GM12873 (cell line): ENCODE data around the gene FADD.
A peak's percentile ranks its signal among the peaks of the same experiment; 100 is the strongest.

Experiments
- TF ChIP-seq, protein P1 (sequence below): IDR thresholded peaks from 2 replicates; pipeline ENCODE4 v1.5.1; 2012; ENCODE audit warnings: low read depth, mild to moderate bottlenecking, moderate library complexity, low read length, control low read depth; ENCODE audit not compliant: insufficient read depth; ENCODE audit errors: missing control alignments

The FADD gene

DNA sequence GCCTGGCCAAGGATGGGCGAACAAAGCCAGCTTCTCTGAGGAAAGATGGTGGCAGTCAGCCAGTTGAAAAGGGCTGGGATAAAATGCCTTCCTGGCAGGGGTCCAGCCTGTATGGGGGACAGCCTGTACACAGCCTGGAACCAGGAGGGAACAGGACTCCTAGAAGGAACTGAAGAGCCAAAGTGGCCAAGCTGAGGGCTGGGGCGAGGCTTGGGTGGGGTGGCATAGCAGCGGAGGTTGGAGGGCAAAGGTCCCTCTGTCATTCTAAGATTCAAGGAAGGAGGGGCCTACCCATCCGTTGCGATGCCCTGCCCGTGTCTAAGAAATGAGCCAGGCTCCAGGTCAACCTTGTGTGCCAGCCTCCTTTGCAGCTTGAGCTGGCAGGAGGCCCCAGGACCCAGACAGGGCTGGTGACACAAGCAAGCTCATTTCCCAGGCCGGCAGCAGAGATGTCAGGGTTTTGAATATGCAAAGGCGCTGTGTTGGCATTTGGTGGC is 22.6 kb downstream of the FADD start:
- TF ChIP-seq, protein P1, sequence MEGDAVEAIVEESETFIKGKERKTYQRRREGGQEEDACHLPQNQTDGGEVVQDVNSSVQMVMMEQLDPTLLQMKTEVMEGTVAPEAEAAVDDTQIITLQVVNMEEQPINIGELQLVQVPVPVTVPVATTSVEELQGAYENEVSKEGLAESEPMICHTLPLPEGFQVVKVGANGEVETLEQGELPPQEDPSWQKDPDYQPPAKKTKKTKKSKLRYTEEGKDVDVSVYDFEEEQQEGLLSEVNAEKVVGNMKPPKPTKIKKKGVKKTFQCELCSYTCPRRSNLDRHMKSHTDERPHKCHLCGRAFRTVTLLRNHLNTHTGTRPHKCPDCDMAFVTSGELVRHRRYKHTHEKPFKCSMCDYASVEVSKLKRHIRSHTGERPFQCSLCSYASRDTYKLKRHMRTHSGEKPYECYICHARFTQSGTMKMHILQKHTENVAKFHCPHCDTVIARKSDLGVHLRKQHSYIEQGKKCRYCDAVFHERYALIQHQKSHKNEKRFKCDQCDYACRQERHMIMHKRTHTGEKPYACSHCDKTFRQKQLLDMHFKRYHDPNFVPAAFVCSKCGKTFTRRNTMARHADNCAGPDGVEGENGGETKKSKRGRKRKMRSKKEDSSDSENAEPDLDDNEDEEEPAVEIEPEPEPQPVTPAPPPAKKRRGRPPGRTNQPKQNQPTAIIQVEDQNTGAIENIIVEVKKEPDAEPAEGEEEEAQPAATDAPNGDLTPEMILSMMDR = no peak

DNA sequence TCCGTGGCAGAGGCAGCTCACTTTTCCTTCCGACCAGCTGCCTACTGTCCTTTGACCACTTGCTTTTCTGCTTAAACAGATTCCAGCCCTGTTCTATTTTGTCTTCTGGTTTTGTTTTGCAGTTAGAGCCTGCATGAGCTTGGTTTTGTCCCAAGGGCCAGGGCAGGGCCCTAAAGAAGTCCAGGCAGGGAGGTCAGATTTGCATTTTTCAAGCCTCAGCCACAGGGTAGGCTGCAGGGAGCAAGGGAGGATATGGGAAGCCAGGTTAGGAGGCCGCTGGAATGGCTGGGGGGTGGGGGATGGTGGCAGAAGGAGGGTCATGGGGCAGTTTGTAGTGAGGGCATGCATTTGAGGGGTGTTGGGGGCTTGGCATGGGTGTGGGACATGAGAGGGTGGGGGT is 23.1 kb downstream of the FADD start:
- TF ChIP-seq, protein P1 = no peak

DNA sequence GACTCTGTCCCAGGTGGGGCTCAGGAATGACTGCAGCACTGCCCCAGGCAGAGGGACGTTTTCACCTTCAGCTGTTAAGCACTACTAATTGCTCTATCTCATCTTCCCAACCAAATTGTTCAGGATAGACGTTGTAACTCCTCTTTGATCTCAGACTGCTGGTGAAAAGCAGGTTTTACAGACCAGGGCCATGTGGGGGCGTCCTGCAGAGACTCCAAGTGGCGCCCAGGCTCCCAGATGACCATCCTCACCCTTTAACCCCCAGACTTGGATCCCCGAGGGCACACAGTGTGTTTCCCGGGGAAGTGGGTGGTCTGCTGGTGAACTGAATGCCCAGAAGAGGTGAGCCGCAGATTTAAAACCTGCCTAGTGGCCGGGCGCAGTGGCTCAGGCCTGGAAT is 23.9 kb downstream of the FADD start:
- TF ChIP-seq, protein P1 = peak; percentile 64

DNA sequence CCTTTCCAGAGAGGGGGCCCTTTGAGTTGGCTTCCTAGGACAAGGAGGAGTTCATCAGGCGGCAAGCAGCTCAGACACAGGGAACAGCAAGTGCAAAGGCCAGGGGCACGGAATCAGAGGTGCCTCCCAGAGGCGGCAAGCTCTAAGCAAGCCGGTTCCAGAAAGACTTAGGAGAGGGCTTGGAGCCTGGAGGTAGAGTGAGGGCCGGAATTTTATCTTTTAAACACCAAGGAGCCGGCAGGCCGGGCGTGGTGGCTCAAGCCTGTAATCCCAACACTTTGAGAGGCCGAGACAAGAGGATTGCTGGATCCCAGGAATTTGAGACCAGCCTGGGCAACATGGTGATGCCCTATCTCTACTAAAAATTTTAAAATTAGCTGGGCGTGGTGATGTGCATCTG is 26.6 kb downstream of the FADD start:
- TF ChIP-seq, protein P1 = no peak

DNA sequence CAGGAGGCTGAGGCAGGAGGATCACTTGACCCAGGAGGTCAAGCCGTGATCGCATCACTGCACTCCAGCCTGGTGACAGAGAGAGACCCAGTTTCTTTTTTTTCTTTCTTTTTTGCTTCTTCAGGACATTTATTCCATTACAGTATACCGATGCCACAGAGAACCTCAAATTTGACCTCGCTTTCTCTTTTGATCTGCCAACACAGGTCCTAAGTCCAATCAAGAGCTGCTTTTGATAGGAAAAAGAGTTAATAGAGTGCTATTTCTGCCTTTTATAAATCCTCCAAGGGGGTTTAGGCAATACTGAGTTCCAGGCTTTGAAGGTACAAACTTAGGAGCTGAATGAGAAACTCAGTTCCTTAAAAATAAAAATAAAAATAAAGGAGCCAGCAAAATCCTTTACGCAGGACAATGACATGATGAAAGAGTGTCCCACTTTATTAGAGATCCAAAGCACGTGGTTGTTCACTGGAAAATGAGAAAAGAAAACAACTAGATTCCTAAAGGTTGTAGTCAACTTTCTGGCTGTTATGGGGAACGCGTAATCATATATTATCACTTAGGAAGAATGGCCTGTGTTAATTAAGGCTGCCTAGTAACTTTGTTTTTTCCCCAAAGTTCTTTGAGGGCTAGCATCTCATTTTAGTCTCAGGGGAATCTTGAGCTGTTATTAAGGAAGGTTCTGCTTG is 27.2 kb downstream of the FADD start:
- TF ChIP-seq, protein P1 = no peak

DNA sequence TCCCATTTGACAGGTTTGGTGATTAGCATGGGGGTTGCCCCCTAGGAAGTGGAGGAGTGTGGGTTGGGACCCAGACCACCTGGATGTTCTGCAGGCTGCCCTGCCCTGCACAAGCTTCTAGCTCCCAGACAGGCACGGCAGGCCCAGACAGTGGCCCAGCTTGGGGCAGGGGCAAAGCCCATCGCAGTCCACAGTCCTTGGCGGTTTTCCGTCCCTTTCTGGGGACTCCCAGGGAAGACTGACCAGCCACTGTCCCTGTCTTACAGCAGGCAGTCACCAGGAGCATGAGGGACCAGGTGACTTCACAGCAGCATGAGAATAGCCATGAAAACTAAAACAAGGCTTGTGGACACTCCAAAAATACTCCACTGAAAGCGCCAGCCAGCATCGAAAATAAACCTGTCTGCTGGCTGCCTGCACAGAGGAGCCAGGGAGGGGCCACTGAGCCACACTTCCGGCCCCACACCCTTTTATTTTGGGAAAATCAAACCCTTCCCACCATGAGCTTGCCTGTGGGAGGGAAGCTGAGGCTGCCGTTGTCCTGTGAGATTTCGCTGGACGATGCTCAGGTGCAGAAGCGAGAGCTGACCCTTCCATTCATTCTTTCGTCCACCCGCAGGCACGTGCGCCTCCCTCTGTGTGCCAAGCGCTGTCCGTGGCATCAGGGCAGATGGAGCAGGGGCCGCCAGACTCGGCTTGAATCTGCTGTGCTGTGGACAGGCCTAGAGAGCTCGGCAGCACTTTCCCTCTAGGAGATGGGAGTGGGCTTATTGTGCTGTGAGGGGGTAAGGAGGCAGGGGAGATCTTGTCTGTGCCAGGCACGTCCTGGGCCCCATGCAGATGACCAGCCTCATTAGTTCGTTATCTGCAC is 28.0 kb downstream of the FADD start:
- TF ChIP-seq, protein P1 = no peak

DNA sequence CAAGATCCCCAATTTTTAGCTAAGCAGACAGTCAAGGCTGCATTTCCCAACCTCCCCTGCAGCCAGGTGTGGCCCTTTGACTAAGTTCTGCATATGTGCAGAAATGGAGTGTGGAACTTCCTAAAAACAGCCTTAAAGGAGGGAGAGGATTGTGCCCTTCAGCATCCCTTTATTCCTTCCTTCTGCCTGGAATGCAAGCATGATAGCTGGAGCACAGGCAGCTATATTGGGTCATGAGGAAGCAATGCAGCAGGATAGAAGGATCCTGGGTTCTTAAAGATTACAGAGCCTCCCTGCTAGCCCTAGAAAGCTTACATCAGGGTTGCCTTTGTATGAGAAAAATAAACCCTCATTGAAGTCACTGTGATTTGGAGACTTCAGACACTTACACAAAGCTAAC is 29.9 kb downstream of the FADD start:
- TF ChIP-seq, protein P1 = no peak
